Inflammatory macrophage treated with lipopolysaccharide for 1 hour (primary cell): ENCODE results near the gene ZNF32.

Experiments
- DNase-seq, 2 donors: peaks; one replicate each; pipeline ENCODE4 v3.0.0-alpha.2; 2020 to 2022

Gene ZNF32, protein sequence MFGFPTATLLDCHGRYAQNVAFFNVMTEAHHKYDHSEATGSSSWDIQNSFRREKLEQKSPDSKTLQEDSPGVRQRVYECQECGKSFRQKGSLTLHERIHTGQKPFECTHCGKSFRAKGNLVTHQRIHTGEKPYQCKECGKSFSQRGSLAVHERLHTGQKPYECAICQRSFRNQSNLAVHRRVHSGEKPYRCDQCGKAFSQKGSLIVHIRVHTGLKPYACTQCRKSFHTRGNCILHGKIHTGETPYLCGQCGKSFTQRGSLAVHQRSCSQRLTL

GRCh38 chr10:43648398-43649184, at the start of gene ZNF32:
Gene ZNF32, minus strand, starts transcription at chr10:43648881. Its CDS starts 2,748 bp downstream, at chr10:43646133.
- DNase-seq = peak; percentile 74 to 82

DNA sequence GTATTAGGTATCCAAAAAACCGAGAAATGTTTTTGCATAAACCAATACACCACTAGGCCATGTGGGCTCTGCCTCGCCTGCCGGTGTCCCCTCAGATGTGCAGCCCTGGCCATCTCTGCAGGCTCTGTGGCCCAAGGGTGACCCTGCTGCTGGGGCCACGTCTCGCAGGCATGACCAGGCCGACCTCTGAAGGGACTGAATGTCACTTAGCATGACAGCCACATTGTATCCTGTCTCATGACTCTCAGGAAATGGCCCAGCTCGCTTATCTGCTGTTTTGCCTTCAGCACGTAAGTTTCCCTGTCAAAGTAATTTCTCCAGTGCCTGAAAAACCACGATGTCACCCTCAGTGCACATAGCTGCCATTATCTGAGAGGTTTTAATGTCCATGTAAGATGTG, 49.5 kb upstream of the ZNF32 start:
- DNase-seq = no peak

- DNase-seq = no peak
Measured at GRCh38 chr10:43696909-43697483, 48.3 kb upstream of the ZNF32 start.

DNA sequence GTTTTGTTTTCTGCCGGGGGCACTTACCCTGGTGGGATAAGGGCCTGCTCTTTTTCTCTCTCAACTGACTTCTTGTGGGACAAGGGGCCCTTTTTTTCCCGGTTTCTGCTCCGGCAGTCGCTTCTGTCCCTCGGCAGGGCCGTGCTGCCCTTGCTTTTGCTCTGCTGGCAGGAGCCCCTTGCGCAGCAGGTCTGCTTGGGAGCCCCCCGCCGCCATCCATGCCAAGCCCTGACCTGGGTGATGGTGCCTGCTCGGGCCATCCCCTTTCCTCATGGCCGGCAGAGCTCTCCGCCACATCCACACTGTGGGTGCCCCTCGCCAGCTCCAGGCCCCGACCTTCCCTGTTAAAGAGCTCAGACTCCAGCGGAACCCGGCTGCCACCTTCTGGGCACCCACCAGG, 47.0 kb upstream of the ZNF32 start:
- no peak for DNase-seq

GRCh38 chr10:43695321-43695720, 46.6 kb upstream of the ZNF32 start:
- DNase-seq = no peak

GRCh38 chr10:43694526-43694925, 45.8 kb upstream of the ZNF32 start:
- DNase-seq = no peak

DNA sequence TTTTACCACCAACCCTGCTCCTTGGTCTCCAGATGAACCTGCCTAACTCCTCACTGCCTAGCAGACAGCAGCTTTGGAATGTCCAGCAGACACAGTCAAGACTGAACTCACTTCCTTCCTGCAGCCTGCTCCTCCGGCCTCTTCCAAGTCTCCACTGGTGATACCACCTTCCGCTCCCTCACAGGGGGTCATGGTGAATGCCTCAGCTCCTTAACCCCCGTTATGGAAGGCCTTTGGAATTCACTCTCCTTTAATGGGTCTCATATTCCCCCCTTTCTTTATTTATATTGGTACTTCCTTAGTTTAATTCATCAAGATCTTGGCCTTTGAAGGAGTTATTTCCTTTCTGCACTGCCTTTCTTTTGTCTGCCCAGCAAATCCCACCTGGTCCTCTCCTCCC, 44.9 kb upstream of the ZNF32 start:
- DNase-seq = no peak

- DNase-seq = no peak
Measured at GRCh38 chr10:43692051-43692825, 43.6 kb upstream of the ZNF32 start.

- no peak for DNase-seq
Measured at GRCh38 chr10:43691485-43691884, 42.8 kb upstream of the ZNF32 start.

- peak; percentile 39 to 81 for DNase-seq
Measured at GRCh38 chr10:43689955-43690771, 41.5 kb upstream of the ZNF32 start.

DNA sequence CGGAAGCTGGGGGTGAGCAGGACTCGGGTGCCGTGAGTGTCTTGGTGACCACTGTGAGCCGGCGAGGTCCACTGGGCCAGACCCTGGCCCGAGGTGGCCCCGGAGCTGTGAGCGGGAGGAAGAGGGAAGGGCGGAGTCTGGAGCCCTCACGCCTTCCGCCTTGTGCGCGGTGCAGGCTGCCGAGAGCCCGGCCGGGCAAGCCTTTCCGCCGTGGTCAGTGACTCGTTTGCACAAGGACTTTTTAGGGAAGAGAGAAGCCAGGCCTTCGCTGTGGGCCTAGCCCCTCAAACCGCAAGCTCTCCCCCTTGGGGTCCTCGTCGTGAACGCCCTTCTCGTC, 40.9 kb upstream of the ZNF32 start:
- peak; percentile 38 to 39 for DNase-seq

DNA sequence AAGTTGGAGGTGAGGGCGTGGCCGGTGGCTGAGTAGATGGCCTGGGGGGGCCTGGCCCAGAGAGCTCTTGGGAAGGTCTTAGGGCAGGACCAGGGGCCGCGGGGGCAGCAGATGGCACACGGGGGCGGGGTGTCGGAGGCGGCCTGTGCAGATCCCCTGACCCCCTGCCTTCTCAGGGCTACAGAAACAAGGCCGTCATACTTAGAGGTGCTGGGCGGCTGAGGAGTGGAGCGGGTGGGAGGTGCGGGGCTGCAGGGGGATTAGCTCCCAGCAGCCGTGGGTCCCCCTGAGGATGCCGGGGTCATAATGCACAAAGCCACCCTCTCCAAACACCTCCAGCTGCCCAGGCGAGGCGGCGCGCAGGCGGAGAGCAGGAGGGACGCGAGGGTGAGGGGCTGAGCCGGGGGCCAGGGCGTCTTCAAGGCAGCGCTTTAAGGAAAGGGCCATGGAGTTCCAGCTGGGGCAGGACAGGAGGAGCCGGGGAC, 40.4 kb upstream of the ZNF32 start:
- DNase-seq = no peak

- DNase-seq = no peak
Measured at GRCh38 chr10:43688348-43688892, 39.7 kb upstream of the ZNF32 start.

DNA sequence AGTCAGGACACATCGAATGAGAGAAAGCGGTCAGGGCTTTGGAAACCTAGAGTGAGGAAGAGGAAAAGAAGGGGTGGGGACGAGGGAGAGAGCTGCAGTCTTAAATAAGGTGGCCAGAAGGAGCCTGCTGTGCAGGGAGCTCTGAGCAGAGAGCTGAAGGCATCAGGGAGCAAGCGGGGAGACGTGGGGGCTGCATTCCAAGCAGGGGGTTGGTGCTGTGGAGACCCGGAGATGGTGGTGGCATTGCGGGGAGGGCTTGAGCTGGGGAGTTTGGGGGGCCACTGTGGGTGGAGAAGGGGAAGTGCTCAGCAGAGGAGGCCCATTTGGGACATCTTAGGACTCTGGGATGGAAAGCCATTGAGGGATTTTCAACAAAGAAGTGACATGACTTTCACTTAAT, 38.7 kb upstream of the ZNF32 start:
- DNase-seq = no peak

DNA sequence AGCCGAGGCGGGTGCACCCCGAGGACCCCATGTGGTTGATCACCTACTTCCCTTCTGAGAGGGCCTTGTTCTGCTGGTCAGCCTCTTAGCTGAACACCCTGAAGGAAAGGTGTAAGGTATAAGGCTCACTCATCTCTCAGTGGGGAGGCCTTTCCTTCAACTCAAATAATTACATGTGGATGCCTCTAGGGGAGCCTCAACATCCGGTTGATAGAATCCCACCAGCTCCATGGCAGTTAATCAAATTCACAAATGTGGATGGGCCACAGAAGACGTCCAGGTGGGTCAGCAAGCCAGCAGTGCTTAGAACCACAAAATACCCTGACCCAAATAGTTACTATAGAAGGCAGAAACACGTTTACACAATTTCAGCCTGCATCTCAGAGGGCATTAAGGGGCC, 37.7 kb upstream of the ZNF32 start:
- DNase-seq = no peak

DNA sequence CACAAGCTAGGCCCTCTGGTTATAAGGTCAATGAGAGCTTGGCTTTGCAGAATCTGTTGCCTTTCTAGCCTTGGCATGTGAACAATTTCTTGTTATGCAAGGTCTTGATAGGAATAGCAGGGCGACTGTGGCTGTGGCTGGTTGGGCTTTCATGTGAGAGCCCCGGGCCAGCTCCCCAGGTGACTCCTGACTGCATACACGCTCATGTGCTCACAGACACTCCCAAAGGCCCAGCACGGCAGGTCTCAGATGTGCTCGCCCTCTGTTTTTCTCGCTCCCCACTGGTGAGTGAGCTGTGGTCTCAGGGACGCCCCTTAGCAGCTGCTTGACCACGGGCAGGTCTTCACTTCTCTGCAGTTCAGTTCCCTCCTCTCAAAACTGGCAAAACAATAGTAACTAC, 37.1 kb upstream of the ZNF32 start:
- DNase-seq = no peak

GRCh38 chr10:43684292-43684559, 35.5 kb upstream of the ZNF32 start:
- no peak for DNase-seq

DNA sequence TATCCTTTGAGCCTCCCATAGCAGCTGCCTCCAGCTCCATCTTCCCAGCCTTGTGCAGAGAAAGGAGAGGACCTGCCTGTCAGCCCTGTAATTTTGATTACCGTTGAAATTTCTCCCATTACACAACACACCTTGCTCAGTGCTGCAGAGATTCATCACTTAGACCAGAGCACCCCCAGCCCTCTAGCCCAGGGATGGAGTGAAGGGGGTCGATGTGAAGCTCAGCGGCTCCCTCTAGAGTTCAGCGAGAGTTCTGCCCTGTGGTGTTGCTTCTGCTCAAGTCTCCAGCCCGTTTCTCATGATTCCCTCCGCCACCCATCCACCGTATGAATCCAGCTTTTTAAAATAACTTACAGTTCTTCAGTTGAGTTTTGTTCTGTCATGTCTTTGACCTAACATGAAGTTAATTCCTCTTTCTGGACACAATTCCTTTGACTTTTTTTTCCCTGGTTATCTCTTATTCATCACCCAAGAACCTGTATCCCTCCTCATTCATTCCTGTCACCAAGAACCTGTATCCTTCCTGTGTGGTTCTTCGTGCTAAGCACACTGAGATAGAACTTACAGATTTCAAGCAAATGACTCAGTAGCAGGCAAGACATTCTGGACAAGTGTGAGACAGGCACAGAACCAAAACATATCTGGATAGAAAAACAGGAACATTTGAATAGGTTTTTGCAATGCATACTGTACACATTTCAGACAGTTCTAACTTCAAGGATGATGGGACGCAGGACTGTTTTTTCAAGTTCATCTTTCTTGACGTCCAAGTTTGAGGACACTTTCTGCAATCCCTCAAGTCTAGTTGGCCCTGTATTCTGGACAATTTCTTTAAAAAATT, 35.0 kb upstream of the ZNF32 start:
- DNase-seq = peak in 1 of 2 donors; percentile 19

- DNase-seq = no peak
Measured at GRCh38 chr10:43682956-43683355, 34.3 kb upstream of the ZNF32 start.

GRCh38 chr10:43681721-43682120, 33.0 kb upstream of the ZNF32 start:
- DNase-seq = no peak

DNA sequence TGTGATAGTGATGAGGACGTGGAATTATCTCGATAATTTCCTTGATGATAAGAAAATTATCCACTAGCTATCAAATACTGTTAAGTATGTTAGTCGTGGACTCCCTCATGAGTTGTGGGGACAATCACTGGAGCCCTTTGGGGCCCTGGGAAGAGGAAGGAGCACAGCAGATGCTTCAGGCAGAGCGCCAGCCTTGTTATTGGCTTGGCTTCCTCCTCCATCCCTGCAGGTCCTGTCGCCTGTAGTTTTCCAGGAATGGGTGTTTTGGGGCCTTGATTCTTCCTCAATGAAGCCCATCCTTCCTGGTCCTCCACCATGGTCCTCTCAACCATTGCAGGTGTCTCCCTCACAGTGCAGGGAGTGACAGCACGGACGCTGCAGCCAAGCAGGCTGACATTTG, 32.5 kb upstream of the ZNF32 start:
- DNase-seq = no peak
